A549 (cell line): ENCODE data around the gene ZEB1.

Experiments used
- GATA3 ChIP-seq: IDR thresholded peaks from 2 replicates; pipeline ENCODE4 v1.6.1; 2012; ENCODE audit warnings: borderline replicate concordance
- MAX ChIP-seq: IDR thresholded peaks from 2 replicates; pipeline ENCODE4 v1.6.1; 2012
- MAZ ChIP-seq: fragments of 150-350 bp; IDR thresholded peaks from 2 replicates; pipeline ENCODE4 v1.6.1; 2014; ENCODE audit warnings: antibody characterized with exemption, low read depth, low read length, borderline replicate concordance
- RAD21 ChIP-seq, 2 experiments: fragments of >200 bp in 1 of 2; sonication (Bioruptor Twin) in 1 of 2; formaldehyde crosslinking in 1 of 2; IDR thresholded peaks in 1 of 2; conservative IDR thresholded peaks in 1 of 2; 2 replicates in 1 of 2; 3 replicates in 1 of 2; pipeline ENCODE4 v1.6.1; 2012 to 2018; ENCODE audit warnings: inconsistent platforms in 1 of 2
- TF ChIP-seq, protein P1 (sequence below): fragments of >200 bp; sonication (Bioruptor Twin); formaldehyde crosslinking; IDR thresholded peaks from 3 replicates; pipeline ENCODE4 v1.5.1; 2016
- TF ChIP-seq, protein P2 (sequence below): fragments of 200-600 bp; sonication (generic); IDR thresholded peaks from 2 replicates; pipeline ENCODE4 v1.6.1; 2016; ENCODE audit warnings: antibody characterized with exemption, mild to moderate bottlenecking, moderate library complexity
- TF ChIP-seq, protein P3 (sequence below): IDR thresholded peaks from 2 replicates; pipeline ENCODE4 v1.6.1; 2012

DNA sequence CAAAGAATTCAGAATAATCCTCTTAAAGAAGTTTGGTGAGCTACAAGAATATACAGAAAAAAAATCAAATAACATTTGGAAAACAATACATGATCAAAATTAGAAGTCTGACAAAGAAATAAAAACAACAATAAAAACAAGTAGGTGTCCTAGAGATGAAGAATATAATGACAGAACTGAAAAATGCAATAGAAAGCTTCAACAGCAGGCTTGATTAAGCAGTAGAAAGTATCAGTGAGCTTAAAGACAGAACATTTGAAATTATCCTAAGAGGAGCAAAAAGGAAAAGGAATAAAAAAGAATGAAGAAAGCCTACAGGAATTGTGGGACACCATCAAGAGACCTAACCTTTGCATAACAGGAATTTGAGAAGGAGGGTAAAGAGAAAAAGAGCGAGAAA, 238.8 kb downstream of the ZEB1 start:
- no peak for TF ChIP-seq MAZ
- TF ChIP-seq, protein P1, sequence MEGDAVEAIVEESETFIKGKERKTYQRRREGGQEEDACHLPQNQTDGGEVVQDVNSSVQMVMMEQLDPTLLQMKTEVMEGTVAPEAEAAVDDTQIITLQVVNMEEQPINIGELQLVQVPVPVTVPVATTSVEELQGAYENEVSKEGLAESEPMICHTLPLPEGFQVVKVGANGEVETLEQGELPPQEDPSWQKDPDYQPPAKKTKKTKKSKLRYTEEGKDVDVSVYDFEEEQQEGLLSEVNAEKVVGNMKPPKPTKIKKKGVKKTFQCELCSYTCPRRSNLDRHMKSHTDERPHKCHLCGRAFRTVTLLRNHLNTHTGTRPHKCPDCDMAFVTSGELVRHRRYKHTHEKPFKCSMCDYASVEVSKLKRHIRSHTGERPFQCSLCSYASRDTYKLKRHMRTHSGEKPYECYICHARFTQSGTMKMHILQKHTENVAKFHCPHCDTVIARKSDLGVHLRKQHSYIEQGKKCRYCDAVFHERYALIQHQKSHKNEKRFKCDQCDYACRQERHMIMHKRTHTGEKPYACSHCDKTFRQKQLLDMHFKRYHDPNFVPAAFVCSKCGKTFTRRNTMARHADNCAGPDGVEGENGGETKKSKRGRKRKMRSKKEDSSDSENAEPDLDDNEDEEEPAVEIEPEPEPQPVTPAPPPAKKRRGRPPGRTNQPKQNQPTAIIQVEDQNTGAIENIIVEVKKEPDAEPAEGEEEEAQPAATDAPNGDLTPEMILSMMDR: no peak
- no peak for TF ChIP-seq MAX
- TF ChIP-seq GATA3: no peak
- TF ChIP-seq, protein P2, sequence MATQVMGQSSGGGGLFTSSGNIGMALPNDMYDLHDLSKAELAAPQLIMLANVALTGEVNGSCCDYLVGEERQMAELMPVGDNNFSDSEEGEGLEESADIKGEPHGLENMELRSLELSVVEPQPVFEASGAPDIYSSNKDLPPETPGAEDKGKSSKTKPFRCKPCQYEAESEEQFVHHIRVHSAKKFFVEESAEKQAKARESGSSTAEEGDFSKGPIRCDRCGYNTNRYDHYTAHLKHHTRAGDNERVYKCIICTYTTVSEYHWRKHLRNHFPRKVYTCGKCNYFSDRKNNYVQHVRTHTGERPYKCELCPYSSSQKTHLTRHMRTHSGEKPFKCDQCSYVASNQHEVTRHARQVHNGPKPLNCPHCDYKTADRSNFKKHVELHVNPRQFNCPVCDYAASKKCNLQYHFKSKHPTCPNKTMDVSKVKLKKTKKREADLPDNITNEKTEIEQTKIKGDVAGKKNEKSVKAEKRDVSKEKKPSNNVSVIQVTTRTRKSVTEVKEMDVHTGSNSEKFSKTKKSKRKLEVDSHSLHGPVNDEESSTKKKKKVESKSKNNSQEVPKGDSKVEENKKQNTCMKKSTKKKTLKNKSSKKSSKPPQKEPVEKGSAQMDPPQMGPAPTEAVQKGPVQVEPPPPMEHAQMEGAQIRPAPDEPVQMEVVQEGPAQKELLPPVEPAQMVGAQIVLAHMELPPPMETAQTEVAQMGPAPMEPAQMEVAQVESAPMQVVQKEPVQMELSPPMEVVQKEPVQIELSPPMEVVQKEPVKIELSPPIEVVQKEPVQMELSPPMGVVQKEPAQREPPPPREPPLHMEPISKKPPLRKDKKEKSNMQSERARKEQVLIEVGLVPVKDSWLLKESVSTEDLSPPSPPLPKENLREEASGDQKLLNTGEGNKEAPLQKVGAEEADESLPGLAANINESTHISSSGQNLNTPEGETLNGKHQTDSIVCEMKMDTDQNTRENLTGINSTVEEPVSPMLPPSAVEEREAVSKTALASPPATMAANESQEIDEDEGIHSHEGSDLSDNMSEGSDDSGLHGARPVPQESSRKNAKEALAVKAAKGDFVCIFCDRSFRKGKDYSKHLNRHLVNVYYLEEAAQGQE: no peak
- TF ChIP-seq, protein P3, sequence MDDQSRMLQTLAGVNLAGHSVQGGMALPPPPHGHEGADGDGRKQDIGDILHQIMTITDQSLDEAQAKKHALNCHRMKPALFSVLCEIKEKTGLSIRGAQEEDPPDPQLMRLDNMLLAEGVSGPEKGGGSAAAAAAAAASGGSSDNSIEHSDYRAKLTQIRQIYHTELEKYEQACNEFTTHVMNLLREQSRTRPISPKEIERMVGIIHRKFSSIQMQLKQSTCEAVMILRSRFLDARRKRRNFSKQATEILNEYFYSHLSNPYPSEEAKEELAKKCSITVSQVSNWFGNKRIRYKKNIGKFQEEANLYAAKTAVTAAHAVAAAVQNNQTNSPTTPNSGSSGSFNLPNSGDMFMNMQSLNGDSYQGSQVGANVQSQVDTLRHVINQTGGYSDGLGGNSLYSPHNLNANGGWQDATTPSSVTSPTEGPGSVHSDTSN: no peak
- TF ChIP-seq RAD21 (conservative IDR thresholded peaks at IDR 0.05 in 1 of 2, IDR thresholded peaks at IDR 0.05 in 1 of 2): no peak
